Stimulated activated CD4-positive, alpha-beta T cell treated with anti-CD3 and anti-CD28 coated beads, Interleukin-2, amount 100 ng/mL, for 48 hours (primary cell): ENCODE results near the gene AP1B1.
A peak's percentile ranks its signal among the peaks of the same experiment; 100 is the strongest.

ENCODE experiments used
- DNase-seq, 2 donors: peaks; one replicate each; pipeline ENCODE4 v3.0.0-alpha.2; 2020

Gene AP1B1

GRCh38 chr22:29311464-29312217, 76.7 kb downstream of the AP1B1 start:
- DNase-seq: no peak

- peak; percentile 54 to 67 for DNase-seq
These were observed 77.5 kb downstream of the AP1B1 start for GRCh38 chr22:29310863-29311339.

- DNase-seq: no peak
These were observed 78.1 kb downstream of the AP1B1 start for GRCh38 chr22:29310065-29310862.

GRCh38 chr22:29309332-29310064, 78.9 kb downstream of the AP1B1 start:
- DNase-seq: no peak

GRCh38 chr22:29308791-29309262, 79.5 kb downstream of the AP1B1 start:
- no peak for DNase-seq

DNA sequence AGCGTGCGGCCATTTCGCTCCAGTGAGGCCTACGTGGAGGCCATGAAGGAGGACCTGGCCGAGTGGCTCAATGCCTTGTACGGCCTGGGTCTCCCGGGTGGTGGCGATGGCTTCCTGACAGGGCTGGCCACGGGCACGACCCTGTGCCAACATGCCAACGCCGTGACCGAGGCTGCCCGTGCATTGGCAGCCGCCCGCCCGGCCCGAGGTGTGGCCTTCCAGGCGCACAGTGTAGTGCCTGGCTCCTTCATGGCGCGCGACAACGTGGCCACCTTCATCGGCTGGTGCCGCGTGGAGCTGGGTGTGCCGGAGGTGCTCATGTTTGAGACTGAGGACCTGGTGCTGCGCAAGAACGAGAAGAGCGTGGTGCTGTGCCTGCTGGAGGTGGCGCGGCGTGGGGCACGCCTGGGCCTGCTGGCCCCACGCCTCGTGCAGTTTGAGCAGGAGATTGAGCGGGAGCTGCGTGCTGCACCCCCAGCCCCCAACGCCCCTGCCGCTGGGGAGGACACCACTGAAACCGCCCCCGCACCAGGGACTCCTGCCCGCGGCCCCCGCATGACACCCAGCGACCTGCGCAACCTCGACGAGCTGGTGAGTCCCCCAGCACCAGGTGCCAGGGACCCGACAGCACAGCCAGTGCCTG, 80.1 kb downstream of the AP1B1 start:
- DNase-seq: no peak

- no peak for DNase-seq
These were observed 80.7 kb downstream of the AP1B1 start for GRCh38 chr22:29307596-29308147.

DNA sequence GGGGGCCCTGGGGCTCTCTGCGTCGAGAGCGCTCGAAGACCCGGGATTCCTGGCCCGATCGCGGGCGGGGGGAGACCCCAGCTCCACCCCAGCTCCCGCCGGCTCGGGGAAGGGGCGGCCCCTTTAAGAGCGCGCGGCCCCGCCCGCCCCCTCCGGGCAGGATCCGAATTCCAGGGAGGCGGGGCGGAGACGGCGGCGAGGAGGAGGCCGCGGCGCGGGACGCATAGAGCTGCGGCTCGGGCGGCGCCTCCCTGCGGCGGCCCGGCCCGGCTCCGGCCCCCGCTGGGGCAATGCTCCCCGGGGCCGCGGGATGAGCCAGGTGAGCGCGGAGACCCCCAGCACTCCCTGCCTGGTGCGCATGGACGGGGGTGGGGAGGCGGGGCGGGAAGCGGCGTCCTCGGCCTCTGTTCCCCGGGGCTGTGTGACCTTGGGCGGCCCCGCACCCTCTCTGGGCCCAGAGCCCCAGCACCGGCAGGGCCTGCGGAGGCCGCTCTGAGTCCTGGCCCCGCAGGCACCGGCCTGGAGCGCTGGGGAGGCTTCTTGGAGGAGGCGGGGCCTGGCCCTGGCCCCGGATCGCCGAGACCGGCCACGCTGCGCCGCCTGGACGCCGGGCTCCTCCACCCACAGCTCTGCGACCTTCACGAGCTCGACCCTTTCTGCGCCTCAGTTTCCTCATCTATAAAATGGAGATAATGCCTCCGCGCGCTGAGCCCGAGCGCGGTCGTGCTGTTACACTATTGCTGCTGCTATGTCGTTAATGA, 81.4 kb downstream of the AP1B1 start:
- DNase-seq: no peak

DNA sequence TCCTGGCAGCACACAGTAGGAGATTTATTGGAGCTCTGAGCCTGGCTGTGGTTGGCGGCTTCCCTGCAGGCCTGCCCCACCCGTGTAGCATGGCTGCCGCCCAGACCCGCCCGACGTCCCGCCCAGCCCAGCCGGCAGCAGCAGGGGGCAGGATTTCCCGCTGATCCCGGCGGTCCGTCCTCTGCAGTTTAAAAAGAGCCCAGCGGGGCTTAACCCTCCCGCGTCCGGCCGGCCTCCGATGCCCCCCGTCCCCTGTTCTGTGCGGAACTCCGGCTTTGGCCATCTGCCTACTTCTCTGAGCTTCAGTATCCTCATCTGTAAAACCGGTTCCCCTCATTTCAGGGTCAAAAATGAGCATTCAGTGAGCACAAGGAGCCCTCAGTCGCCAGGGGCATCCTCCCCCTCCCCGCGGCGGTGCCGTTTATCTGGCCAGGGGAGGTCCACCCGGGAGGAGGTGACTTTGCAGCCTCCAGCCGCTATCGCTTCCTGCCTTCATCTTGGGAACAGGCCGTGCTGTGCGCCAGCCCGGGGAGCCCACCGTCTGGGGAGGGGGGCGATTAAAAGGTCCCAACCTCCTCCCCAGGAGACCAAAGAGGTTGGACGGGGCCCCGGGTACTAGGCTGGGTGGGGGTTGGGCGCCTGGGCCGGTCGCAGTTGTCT, 82.1 kb downstream of the AP1B1 start, which contains the start of gene GAS2L1:
Gene GAS2L1, plus strand, starts transcription at position 476 of the 660 bp plus-strand sequence. CDS start 1,456 bp downstream, outside the sequence.
- DNase-seq: peak in 1 of 2 donors; percentile 46

DNA sequence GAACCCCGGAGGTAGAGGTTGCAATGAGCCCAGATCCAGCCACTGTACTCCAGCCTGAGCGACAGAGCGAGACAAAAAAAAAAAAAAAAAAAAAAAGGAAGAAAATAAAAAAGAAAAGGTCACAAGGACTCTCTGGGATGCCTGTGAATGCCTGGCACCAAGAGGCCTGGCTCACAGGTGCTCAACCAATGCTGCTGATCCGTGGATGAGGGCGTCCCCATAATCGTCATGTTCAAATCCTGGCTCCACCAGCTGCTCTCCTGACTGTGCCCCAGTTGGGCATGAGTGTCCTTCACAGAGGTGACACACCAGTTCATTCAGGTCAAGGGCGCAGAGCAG, 82.6 kb downstream of the AP1B1 start:
- DNase-seq: no peak

- no peak for DNase-seq
These were observed 85.5 kb downstream of the AP1B1 start for GRCh38 chr22:29302681-29303465.

DNA sequence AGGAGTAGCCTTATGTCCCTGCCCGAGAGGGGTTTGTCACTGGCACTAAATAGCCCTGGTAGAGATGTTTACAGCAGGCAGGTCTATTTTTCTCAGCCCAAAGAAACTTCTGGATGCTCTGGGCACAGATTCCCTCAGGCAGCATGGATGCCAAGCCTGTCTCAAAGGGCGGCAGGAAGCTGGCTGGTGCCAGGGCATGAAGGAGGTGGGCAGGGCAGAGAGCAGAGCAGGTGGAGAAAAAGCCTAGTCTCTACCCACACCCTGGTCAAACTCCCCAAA, 86.0 kb downstream of the AP1B1 start:
- DNase-seq: no peak

- no peak for DNase-seq
These were observed 86.5 kb downstream of the AP1B1 start for GRCh38 chr22:29301716-29302401.

GRCh38 chr22:29300807-29301601, 87.4 kb downstream of the AP1B1 start:
- DNase-seq: no peak

GRCh38 chr22:29300467-29300806, 87.9 kb downstream of the AP1B1 start:
- DNase-seq: no peak

DNA sequence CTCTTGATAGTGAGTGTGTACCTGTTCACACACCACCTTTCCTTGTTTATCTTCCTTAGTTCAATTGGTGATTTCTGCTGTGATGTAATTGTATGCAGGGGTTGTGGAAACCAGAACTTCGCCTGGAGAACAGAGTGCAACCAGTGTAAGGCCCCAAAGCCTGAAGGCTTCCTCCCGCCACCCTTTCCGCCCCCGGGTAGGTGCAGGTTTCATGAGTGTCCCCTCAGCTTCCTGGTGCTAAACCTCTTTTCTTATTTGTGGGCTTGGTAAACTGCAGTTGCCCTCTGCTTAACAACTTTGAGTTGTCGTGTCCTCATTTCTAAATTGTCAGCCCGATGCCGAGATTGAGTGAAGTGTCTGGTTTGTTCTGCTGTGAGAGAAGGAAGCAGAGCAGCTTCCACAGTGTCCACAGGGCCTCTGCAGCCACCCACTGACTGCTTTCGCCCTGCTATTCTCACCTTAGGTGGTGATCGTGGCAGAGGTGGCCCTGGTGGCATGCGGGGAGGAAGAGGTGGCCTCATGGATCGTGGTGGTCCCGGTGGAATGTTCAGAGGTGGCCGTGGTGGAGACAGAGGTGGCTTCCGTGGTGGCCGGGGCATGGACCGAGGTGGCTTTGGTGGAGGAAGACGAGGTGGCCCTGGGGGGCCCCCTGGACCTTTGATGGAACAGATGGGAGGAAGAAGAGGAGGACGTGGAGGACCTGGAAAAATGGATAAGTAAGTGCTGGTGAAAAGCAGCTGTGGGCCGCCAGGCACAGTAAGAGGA, 89.1 kb downstream of the AP1B1 start:
- DNase-seq: no peak

DNA sequence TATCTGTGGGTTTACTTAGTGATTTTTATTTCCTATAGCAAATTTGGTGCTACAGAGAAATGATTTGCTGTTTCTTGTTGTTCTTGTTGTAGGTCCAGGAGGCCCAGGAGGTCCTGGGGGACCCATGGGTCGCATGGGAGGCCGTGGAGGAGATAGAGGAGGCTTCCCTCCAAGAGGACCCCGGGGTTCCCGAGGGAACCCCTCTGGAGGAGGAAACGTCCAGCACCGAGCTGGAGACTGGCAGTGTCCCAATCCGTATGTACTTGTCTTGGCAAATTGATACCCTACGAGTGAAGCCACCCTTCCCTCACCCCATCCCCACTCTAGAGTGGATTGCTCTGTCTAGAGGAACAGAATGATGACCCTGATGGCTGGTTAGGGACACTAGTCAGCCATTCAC, 89.7 kb downstream of the AP1B1 start:
- DNase-seq: no peak

GRCh38 chr22:29292379-29292778, 96.0 kb downstream of the AP1B1 start:
- no peak for DNase-seq
